Naive thymus-derived CD4-positive, alpha-beta T cell (primary cell): Measurements from ENCODE around the gene PRDM16. TPM values are rescaled to one million over a fixed set of nuclear protein-coding genes. Genes with fewer than 3 reads are reported as not detected.
A peak's percentile ranks its signal among the peaks of the same experiment; 100 is the strongest.

Experiments used
- ATAC-seq: fragments of 150-1000 bp; cut with Tn5 transposase; 2 replicates; pipeline ENCODE4 v1.10.0; 2021; ENCODE audit warnings: mild to moderate bottlenecking, moderate library complexity
- CTCF ChIA-PET: fragments of 350-600 bp; sonication (Branson Sonifier 250); formaldehyde crosslinking; loops from one replicate; lab custom pipeline; 2021; ENCODE audit warnings: antibody characterized with exemption; lab: Charles Lee
- POLR2A ChIA-PET: fragments of 350-600 bp; sonication (Branson Sonifier 250); formaldehyde crosslinking; loops from one replicate; lab custom pipeline; 2021; ENCODE audit warnings: antibody characterized with exemption, inconsistent platforms; lab: Charles Lee
- DNase-seq, 9 donors: peaks; one replicate each; pipeline versions ENCODE4 v3.0.0 to v3.0.0-alpha.2; 2020 to 2022; ENCODE audit warnings: mixed read lengths in 1 of 9
- H3K27ac ChIP-seq: one replicate; pipeline ENCODE4 v1.7.0; 2013; ENCODE audit warnings: mild to moderate bottlenecking, low read depth, low read length, moderate library complexity
- H3K27me3 ChIP-seq, 2 donors: one replicate each; pipeline ENCODE4 v1.7.0; 2013; ENCODE audit warnings: low read length in 2 of 2, mild to moderate bottlenecking in 2 of 2, moderate library complexity in 2 of 2; ENCODE audit not compliant: control insufficient read depth in 2 of 2, insufficient read depth in 2 of 2
- H3K36me3 ChIP-seq, 3 experiments: 1 replicate in 2 of 3; 2 replicates in 1 of 3; pipeline ENCODE4 v1.7.0; 2013; ENCODE audit warnings: low read length in 3 of 3, mild to moderate bottlenecking in 3 of 3, moderate library complexity in 1 of 3; ENCODE audit not compliant: insufficient read depth in 3 of 3, control insufficient read depth in 2 of 3
- H3K4me1 ChIP-seq, 2 donors: one replicate each; pipeline ENCODE4 v1.7.0; 2013; ENCODE audit warnings: low read length in 2 of 2, mild to moderate bottlenecking in 2 of 2, moderate library complexity in 1 of 2; ENCODE audit not compliant: control insufficient read depth in 2 of 2, insufficient read depth in 2 of 2
- H3K4me3 ChIP-seq: 2 replicates; pipeline ENCODE4 v1.7.0; 2013; ENCODE audit warnings: mild to moderate bottlenecking, low read length
- H3K9me3 ChIP-seq, 3 experiments: 1 replicate in 2 of 3; 2 replicates in 1 of 3; pipeline ENCODE4 v1.7.0; 2013; ENCODE audit warnings: low read length in 3 of 3; ENCODE audit not compliant: control insufficient read depth in 2 of 3
- H3K27ac Mint-ChIP-seq, 9 donors: one replicate each; pipeline ENCODE4 v1.8.0; 2020 to 2022; ENCODE audit warnings: mixed read lengths in 9 of 9, mild to moderate bottlenecking in 8 of 9, moderate library complexity in 5 of 9, inconsistent platforms in 2 of 9
- H3K27me3 Mint-ChIP-seq, 5 donors: one replicate each; pipeline ENCODE4 v1.8.0; 2021 to 2022; ENCODE audit warnings: mixed read lengths in 5 of 5, mild to moderate bottlenecking in 1 of 5
- H3K36me3 Mint-ChIP-seq, 5 donors: one replicate each; pipeline ENCODE4 v1.8.0; 2020 to 2022; ENCODE audit warnings: mixed read lengths in 5 of 5, mild to moderate bottlenecking in 3 of 5, inconsistent platforms in 1 of 5
- H3K4me1 Mint-ChIP-seq, 7 donors: one replicate each; pipeline ENCODE4 v1.8.0; 2020 to 2022; ENCODE audit warnings: mixed read lengths in 7 of 7, mild to moderate bottlenecking in 3 of 7, inconsistent platforms in 1 of 7
- H3K4me3 Mint-ChIP-seq, 10 donors: one replicate each; pipeline ENCODE4 v1.8.0; 2020 to 2022; ENCODE audit warnings: mild to moderate bottlenecking in 10 of 10, mixed read lengths in 10 of 10, moderate library complexity in 6 of 10, inconsistent platforms in 2 of 10
- H3K9me3 Mint-ChIP-seq, 11 donors: one replicate each; pipeline ENCODE4 v1.8.0; 2020 to 2022; ENCODE audit warnings: mixed read lengths in 11 of 11, mild to moderate bottlenecking in 4 of 11, inconsistent platforms in 1 of 11, moderate library complexity in 1 of 11
- intact Hi-C, 2 donors: fragments of 100-400 bp; cut with micrococcal nuclease; formaldehyde crosslinking; loops; one replicate each; pipeline ENCODE4 v1.15.1; 2023
- polyA plus RNA-seq, 2 donors: library from polyadenylated mRNA; unstranded; fragments of 300-500 nt; fragmentation: Illumina TruSeq; gene quantifications; one replicate each; pipeline ENCODE4 v1.2.3, GENCODE V29; 2021
- total RNA-seq, 6 experiments: library from RNA in 5 of 6; stranded (reverse) in 5 of 6; gene quantifications; 1 replicate in 5 of 6; 2 replicates in 1 of 6; pipeline ENCODE4 v1.2.3 and lab custom pipeline; 2021 to 2026

PRDM16 gene
- total and polyA plus RNA-seq, 7 experiments from 2014 or later = 0.05 to 0.61 (median 0.36) TPM; not detected in 2

- ChIA-PET POLR2A (no interaction called here), CTCF (no interaction called here)
- DNase-seq = no peak
These were observed 322.7 kb downstream of the PRDM16 start for GRCh38 chr1:3391711-3392110.

GRCh38 chr1:3393024-3393986 is 324.3 kb downstream of the PRDM16 start:
- H3K27ac ChIP-seq = no peak overlapping the region
- H3K9me3 ChIP-seq = no peaks in the 10 kb centered on the region
- Mint-ChIP-seq H3K27ac (no peak overlapping the region), H3K9me3 (no peaks in the 10 kb centered on the region), H3K36me3 (no peaks in the 10 kb centered on the region), H3K4me3 (peak overlapping the region in 4 of 10 donors; percentile 9 to 61 (median 28)), H3K4me1 (peaks cover 0 to 10% (median 7%) of the 10 kb centered on the region in 7 donors), H3K27me3 (peaks cover 26 to 52% (median 42%) of the 10 kb centered on the region in 5 donors)
- H3K4me1 ChIP-seq = no peaks in the 10 kb centered on the region
- ATAC-seq (no peak), DNase-seq (no peak)
- CTCF ChIA-PET = no interaction called here
- intact Hi-C loops = no loop called here
- H3K36me3 ChIP-seq = no peaks in the 10 kb centered on the region
- H3K27me3 ChIP-seq = peaks cover 0 to 3% of the 10 kb centered on the region in 2 donors
- no peak overlapping the region for H3K4me3 ChIP-seq
- POLR2A ChIA-PET = no interaction called here

More at GRCh38 chr1:3391711-3392110, 322.7 kb downstream of the PRDM16 start:
- H3K4me1 ChIP-seq = no peaks in the 10 kb centered on the region
- H3K9me3 Mint-ChIP-seq = no peaks in the 10 kb centered on the region
- peaks cover 0 to 10% (median 7%) of the 10 kb centered on the region in 7 donors for H3K4me1 Mint-ChIP-seq
- H3K4me3 ChIP-seq = no peak overlapping the region
- peaks cover 0 to 3% of the 10 kb centered on the region in 2 donors for H3K27me3 ChIP-seq
- no peak overlapping the region for H3K27ac Mint-ChIP-seq
- ATAC-seq = no peak
- H3K36me3 ChIP-seq = no peaks in the 10 kb centered on the region
- H3K36me3 Mint-ChIP-seq = no peaks in the 10 kb centered on the region
- H3K9me3 ChIP-seq = no peaks in the 10 kb centered on the region
- H3K4me3 Mint-ChIP-seq = no peak overlapping the region
- peaks cover 26 to 52% (median 49%) of the 10 kb centered on the region in 5 donors for H3K27me3 Mint-ChIP-seq
- intact Hi-C loops = no loop called here
- H3K27ac ChIP-seq = no peak overlapping the region

GRCh38 chr1:3393987-3394920 is 325.3 kb downstream of the PRDM16 start:
- H3K27ac ChIP-seq = no peak overlapping the region
- H3K36me3 ChIP-seq = no peaks in the 10 kb centered on the region
- peaks cover 0 to 3% of the 10 kb centered on the region in 2 donors for H3K27me3 ChIP-seq
- H3K27me3 Mint-ChIP-seq = peaks cover 26 to 52% (median 44%) of the 10 kb centered on the region in 5 donors
- no peak for ATAC-seq
- no peaks in the 10 kb centered on the region for H3K9me3 Mint-ChIP-seq
- DNase-seq = no peak
- intact Hi-C loops = no loop called here
- H3K4me3 ChIP-seq = no peak overlapping the region
- no peaks in the 10 kb centered on the region for H3K36me3 Mint-ChIP-seq
- peaks cover 0 to 10% (median 7%) of the 10 kb centered on the region in 7 donors for H3K4me1 Mint-ChIP-seq
- no peaks in the 10 kb centered on the region for H3K9me3 ChIP-seq
- ChIA-PET CTCF (no interaction called here), POLR2A (no interaction called here)
- no peak overlapping the region for H3K27ac Mint-ChIP-seq
- H3K4me1 ChIP-seq = no peaks in the 10 kb centered on the region
- peak overlapping the region in 1 of 10 donors; percentile 50 for H3K4me3 Mint-ChIP-seq

- CTCF ChIA-PET = no interaction called here
These were observed 327.4 kb downstream of the PRDM16 start for GRCh38 chr1:3396411-3396810.

GRCh38 chr1:3397311-3397710 is 328.3 kb downstream of the PRDM16 start:
- H3K9me3 Mint-ChIP-seq = no peaks in the 10 kb centered on the region
- intact Hi-C loops = no loop called here
- Histone ChIP-seq H3K9me3 (no peaks in the 10 kb centered on the region), H3K36me3 (no peaks in the 10 kb centered on the region), H3K4me3 (no peak overlapping the region), H3K27ac (no peak overlapping the region), H3K27me3 (peaks cover 0 to 3% of the 10 kb centered on the region in 2 donors), H3K4me1 (no peaks in the 10 kb centered on the region)
- ATAC-seq = no peak
- CTCF ChIA-PET = no interaction called here
- H3K27me3 Mint-ChIP-seq = peaks cover 23 to 38% (median 31%) of the 10 kb centered on the region in 5 donors
- no peak overlapping the region for H3K27ac Mint-ChIP-seq
- POLR2A ChIA-PET = no interaction called here
- DNase-seq = no peak
- H3K4me1 Mint-ChIP-seq = peaks cover 0 to 10% (median 7%) of the 10 kb centered on the region in 7 donors
- no peak overlapping the region for H3K4me3 Mint-ChIP-seq
- H3K36me3 Mint-ChIP-seq = no peaks in the 10 kb centered on the region

More at GRCh38 chr1:3396411-3396810, 327.4 kb downstream of the PRDM16 start:
- POLR2A ChIA-PET = no interaction called here
- H3K4me3 ChIP-seq = no peak overlapping the region
- intact Hi-C loops = no loop called here
- Mint-ChIP-seq H3K27ac (no peak overlapping the region), H3K4me3 (no peak overlapping the region), H3K4me1 (peaks cover 0 to 10% (median 7%) of the 10 kb centered on the region in 7 donors), H3K36me3 (no peaks in the 10 kb centered on the region), H3K9me3 (no peaks in the 10 kb centered on the region), H3K27me3 (peaks cover 26 to 45% (median 36%) of the 10 kb centered on the region in 5 donors)
- DNase-seq = no peak
- H3K27me3 ChIP-seq = peaks cover 0 to 3% of the 10 kb centered on the region in 2 donors
- no peak for ATAC-seq
- H3K36me3 ChIP-seq = no peaks in the 10 kb centered on the region
- H3K9me3 ChIP-seq = no peaks in the 10 kb centered on the region
- no peak overlapping the region for H3K27ac ChIP-seq
- no peaks in the 10 kb centered on the region for H3K4me1 ChIP-seq

GRCh38 chr1:3398396-3399140 is 329.6 kb downstream of the PRDM16 start:
- peaks cover 10 to 26% (median 18%) of the 10 kb centered on the region in 5 donors for H3K27me3 Mint-ChIP-seq
- H3K9me3 ChIP-seq = no peaks in the 10 kb centered on the region
- no peaks in the 10 kb centered on the region for H3K36me3 Mint-ChIP-seq
- intact Hi-C loops = no loop called here
- H3K9me3 Mint-ChIP-seq = no peaks in the 10 kb centered on the region
- no peak overlapping the region for H3K4me3 Mint-ChIP-seq
- DNase-seq = no peak
- peaks cover 0 to 5% (median 0%) of the 10 kb centered on the region in 7 donors for H3K4me1 Mint-ChIP-seq
- ChIA-PET POLR2A (no interaction called here), CTCF (no interaction called here)
- H3K27ac Mint-ChIP-seq = no peak overlapping the region
- H3K27me3 ChIP-seq = no peaks in the 10 kb centered on the region
- no peak overlapping the region for H3K27ac ChIP-seq
- H3K36me3 ChIP-seq = no peaks in the 10 kb centered on the region
- no peak for ATAC-seq
- no peaks in the 10 kb centered on the region for H3K4me1 ChIP-seq
- no peak overlapping the region for H3K4me3 ChIP-seq
